ENCODE measurements around the gene ORC2. TPM values are rescaled to one million over a fixed set of nuclear protein-coding genes. Genes with fewer than 3 reads are reported as not detected.
A peak's percentile ranks its signal among the peaks of the same experiment; 100 is the strongest.

The ORC2 gene
- 10 to 100 TPM in 1 of 4 donors, 1 to 10 TPM in 3; 4.7 to 16.1 (median 6.8) TPM for total RNA-seq

- TF ChIP-seq POLR2A (IDR thresholded peaks at IDR 0.05) (no peak), CTCF (IDR thresholded peaks at IDR 0.05 in 4 of 5, conservative IDR thresholded peaks at IDR 0.05 in 1 of 5) (peak; percentile 60 to 80 (median 68))
- in situ Hi-C loops (cut with MboI; ENCODE audit: low sequenced_read_pairs in 4 of 4) (loop anchor here in 2 of 4 donors (10.0 to 25.0 kb wide), 2 partner anchors 99 to 211 kb away; partner anchors contain the start of genes HYCC2 (in 2 of the 2) and NDUFB3 (in 2 of the 2)), intact Hi-C loops (cut with DNase I; ENCODE audit: low total_unique reads) (loop anchor here (1.0 to 5.0 kb wide), 3 partner anchors 76 to 215 kb away; partner anchors contain the start of genes HYCC2, NIF3L1 and PPIL3)
- ATAC-seq: peak; percentile 97
- Histone ChIP-seq H3K36me3 (no peaks in the 10 kb centered on the region), H3K9me3 (no peaks in the 10 kb centered on the region), H3K4me3 (peak within 1 kb of the TSS; percentile 83 to 93 (median 88)), H3K27ac (peak within 1 kb of the TSS; percentile 82 to 93 (median 84)), H3K27me3 (no peaks in the 10 kb centered on the region), H3K4me1 (peaks cover 24 to 26% of the 10 kb centered on the region in 2 donors)
- DNase-seq: peak; percentile 91 to 95
Observed at GRCh38 chr2:200963124-200963917, at the start of gene ORC2. TSS of gene ORC2 (minus strand) at chr2:200963660. CDS start at chr2:200958123, 5,537 bp downstream.

GRCh38 chr2:201008296-201008829 is 44.9 kb upstream of the ORC2 start:
- in situ Hi-C loops (cut with MboI; ENCODE audit: low sequenced_read_pairs in 4 of 4) (no loop called here), intact Hi-C loops (cut with DNase I; ENCODE audit: low total_unique reads) (no loop called here)
- ATAC-seq (no peak), DNase-seq (no peak)
- H3K36me3 ChIP-seq: peaks cover 0 to 50% of the 10 kb centered on the region in 2 donors
- no peaks in the 10 kb centered on the region for H3K9me3 ChIP-seq
- H3K4me1 ChIP-seq: no peaks in the 10 kb centered on the region
- H3K27ac ChIP-seq: no peak overlapping the region
- no peaks in the 10 kb centered on the region for H3K27me3 ChIP-seq
- TF ChIP-seq CTCF (IDR thresholded peaks at IDR 0.05 in 4 of 5, conservative IDR thresholded peaks at IDR 0.05 in 1 of 5) (no peak), POLR2A (IDR thresholded peaks at IDR 0.05) (no peak)
- no peak overlapping the region for H3K4me3 ChIP-seq

- Histone ChIP-seq H3K9me3 (no peaks in the 10 kb centered on the region), H3K27me3 (no peaks in the 10 kb centered on the region), H3K27ac (no peak overlapping the region), H3K36me3 (peaks cover 0 to 55% of the 10 kb centered on the region in 2 donors), H3K4me3 (no peak overlapping the region), H3K4me1 (no peaks in the 10 kb centered on the region)
- ATAC-seq: no peak
- DNase-seq: no peak
- TF ChIP-seq POLR2A (IDR thresholded peaks at IDR 0.05) (no peak), CTCF (IDR thresholded peaks at IDR 0.05 in 4 of 5, conservative IDR thresholded peaks at IDR 0.05 in 1 of 5) (no peak)
- in situ Hi-C loops (cut with MboI; ENCODE audit: low sequenced_read_pairs in 4 of 4): no loop called here
- intact Hi-C loops (cut with DNase I; ENCODE audit: low total_unique reads): no loop called here
Observed at GRCh38 chr2:201007584-201007998, 44.1 kb upstream of the ORC2 start.

GRCh38 chr2:201006704-201007103 is 43.2 kb upstream of the ORC2 start:
- no peak overlapping the region for H3K4me3 ChIP-seq
- no peaks in the 10 kb centered on the region for H3K4me1 ChIP-seq
- H3K27ac ChIP-seq: no peak overlapping the region
- in situ Hi-C loops (cut with MboI; ENCODE audit: low sequenced_read_pairs in 4 of 4): no loop called here
- H3K9me3 ChIP-seq: no peaks in the 10 kb centered on the region
- intact Hi-C loops (cut with DNase I; ENCODE audit: low total_unique reads): no loop called here
- TF ChIP-seq POLR2A (IDR thresholded peaks at IDR 0.05): no peak
- no peak for TF ChIP-seq CTCF (IDR thresholded peaks at IDR 0.05 in 4 of 5, conservative IDR thresholded peaks at IDR 0.05 in 1 of 5)
- ATAC-seq (no peak), DNase-seq (no peak)
- H3K27me3 ChIP-seq: no peaks in the 10 kb centered on the region
- H3K36me3 ChIP-seq: peaks cover 0 to 55% of the 10 kb centered on the region in 2 donors
